Keratinocyte (primary cell): ENCODE measurements around the gene MLNR. TPM values are rescaled to one million over a fixed set of nuclear protein-coding genes. Genes with fewer than 3 reads are reported as not detected.

Experiments used
- DNase-seq: peaks from one replicate; pipeline ENCODE4 v3.0.0-alpha.2; 2011; ENCODE audit warnings: low read depth, missing footprints, low spot score
- FAIRE-seq: peaks from 2 replicates; lab custom pipeline; 2011; peaks lifted over from hg19 to GRCh38; lab: Jason Lieb, UNC
- H2AFZ ChIP-seq: 2 replicates; pipeline ENCODE4 v1.6.0; 2012; ENCODE audit warnings: low read length, control low read depth, inconsistent platforms; ENCODE audit not compliant: control insufficient read depth
- H3K27ac ChIP-seq: 2 replicates; pipeline ENCODE4 v1.5.1; 2011; ENCODE audit warnings: low read length; ENCODE audit not compliant: control insufficient read depth, insufficient read depth
- H3K27me3 ChIP-seq: 3 replicates; pipeline ENCODE4 v1.6.0; 2011; ENCODE audit warnings: low read length; ENCODE audit not compliant: control insufficient read depth, insufficient read depth; ENCODE audit errors: extremely low read depth
- H3K36me3 ChIP-seq, 2 experiments: 2 replicates in 1 of 2; 3 replicates in 1 of 2; pipeline ENCODE4 v1.5.1; 2011; ENCODE audit warnings: low read length in 2 of 2, mild to moderate bottlenecking in 1 of 2; ENCODE audit not compliant: control insufficient read depth in 2 of 2, insufficient read depth in 2 of 2; ENCODE audit errors: extremely low read depth in 1 of 2
- H3K4me1 ChIP-seq: 3 replicates; pipeline ENCODE4 v1.5.1; 2011; ENCODE audit warnings: low read length; ENCODE audit not compliant: control insufficient read depth, insufficient read depth; ENCODE audit errors: extremely low read depth
- H3K4me2 ChIP-seq: 3 replicates; pipeline ENCODE4 v1.6.0; 2011; ENCODE audit warnings: low read depth, low read length; ENCODE audit not compliant: control insufficient read depth, insufficient read depth; ENCODE audit errors: extremely low read depth
- H3K4me3 ChIP-seq, 3 experiments: fragments of 200-600 bp in 1 of 3; sonication (generic) in 1 of 3; 2 replicates in 2 of 3; 3 replicates in 1 of 3; pipeline ENCODE4 v1.5.1; 2011 to 2016; ENCODE audit warnings: low read length in 3 of 3, mild to moderate bottlenecking in 3 of 3, control low read depth in 2 of 3, inconsistent platforms in 1 of 3, low read depth in 1 of 3, mixed read lengths in 1 of 3, mixed run types in 1 of 3, moderate library complexity in 1 of 3; ENCODE audit not compliant: control insufficient read depth in 2 of 3, insufficient read depth in 2 of 3; ENCODE audit errors: extremely low read depth in 1 of 3
- H3K79me2 ChIP-seq: 2 replicates; pipeline ENCODE4 v1.6.0; 2012; ENCODE audit warnings: low read length; ENCODE audit not compliant: control insufficient read depth, insufficient read depth
- H3K9ac ChIP-seq: 3 replicates; pipeline ENCODE4 v1.6.0; 2011; ENCODE audit warnings: low read length; ENCODE audit not compliant: control insufficient read depth, insufficient read depth; ENCODE audit errors: extremely low read depth
- H3K9me1 ChIP-seq: 3 replicates; pipeline ENCODE4 v1.6.0; 2011; ENCODE audit warnings: low read length; ENCODE audit not compliant: control insufficient read depth, insufficient read depth; ENCODE audit errors: extremely low read depth
- H3K9me3 ChIP-seq: 2 replicates; pipeline ENCODE4 v1.5.1; 2012; ENCODE audit warnings: low read depth, low read length; ENCODE audit not compliant: control insufficient read depth
- H4K20me1 ChIP-seq: 3 replicates; pipeline ENCODE4 v1.6.0; 2011; ENCODE audit warnings: low read length; ENCODE audit not compliant: control insufficient read depth, insufficient read depth; ENCODE audit errors: extremely low read depth
- EZH2 ChIP-seq: IDR thresholded peaks from one replicate; pipeline ENCODE4 v1.6.1; 2012; ENCODE audit warnings: inconsistent platforms, mild to moderate bottlenecking, low read length, moderate library complexity
- dilution Hi-C: fragments of 300-500 bp; cut with MboI; formaldehyde crosslinking; loops from one replicate; pipeline ENCODE4 v1.7.0; 2020; ENCODE audit warnings: low sequenced_read_pairs; ENCODE audit not compliant: extremely low pct_ligation_motif_present
- polyA plus RNA-seq, 5 experiments: library from polyadenylated mRNA; depleted of rRNA in 3 of 5; stranded (reverse) in 3 of 5; stranded (forward) in 1 of 5; unstranded in 1 of 5; fragments of >200 nt; gene quantifications; 1 replicate in 1 of 5; 2 replicates in 3 of 5; 3 replicates in 1 of 5; pipeline versions ENCODE4 v1.2.1 to v1.2.3, GENCODE V29; 2011 to 2012; ENCODE audit warnings: missing spikeins in 2 of 5, low read depth in 1 of 5, low replicate concordance in 1 of 5
- TF ChIP-seq, protein P1 (sequence below), 3 experiments: IDR thresholded peaks in 1 of 3; conservative IDR thresholded peaks in 1 of 3; optimal IDR thresholded peaks in 1 of 3; 2 replicates in 2 of 3; 3 replicates in 1 of 3; pipeline versions ENCODE3 to v1.5.1; 2011; ENCODE audit warnings: low read length in 3 of 3, mild to moderate bottlenecking in 3 of 3, moderate library complexity in 2 of 3, control low read depth in 1 of 3, inconsistent platforms in 1 of 3; ENCODE audit not compliant: insufficient read depth in 2 of 3; ENCODE audit errors: extremely low read depth in 1 of 3

Gene MLNR
- polyA plus RNA-seq, 1 donor (not counting 4 experiments of a cell fraction or from before 2014, with no cell fraction given) = not detected

DNA sequence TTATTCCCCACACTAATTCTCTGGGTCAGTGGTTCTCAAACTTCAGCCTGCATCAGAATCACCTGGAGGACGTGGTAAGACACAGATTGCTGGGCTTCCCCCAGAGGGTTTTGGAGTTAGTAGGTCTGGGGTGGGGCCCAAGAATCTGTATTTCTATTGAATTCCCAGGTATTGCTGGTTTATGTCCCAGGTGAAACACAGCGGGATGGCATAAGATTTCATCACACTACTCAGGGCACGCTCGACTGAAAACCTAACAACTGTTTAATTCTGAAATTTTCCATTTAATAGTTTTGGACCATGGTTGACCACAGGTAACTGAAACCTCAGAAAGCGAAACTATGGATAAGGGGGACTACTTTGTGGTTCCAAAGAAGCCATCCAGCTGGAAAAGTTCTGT is 6.5 kb downstream of the MLNR start:
- DNase-seq (no peak), FAIRE-seq (no peak)
- Histone ChIP-seq H3K9me3 (no peaks in the 10 kb centered on the region), H3K27ac (no peak overlapping the region), H2AFZ (no peak overlapping the region), H3K79me2 (no peaks in the 10 kb centered on the region), H3K36me3 (no peaks in the 10 kb centered on the region), H3K9ac (no peak overlapping the region), H3K27me3 (peaks cover 30% of the 10 kb centered on the region), H3K4me1 (no peaks in the 10 kb centered on the region), H3K9me1 (no peaks in the 10 kb centered on the region), H4K20me1 (no peaks in the 10 kb centered on the region), H3K4me2 (no peak overlapping the region), H3K4me3 (no peak overlapping the region)
- TF ChIP-seq, protein P1, sequence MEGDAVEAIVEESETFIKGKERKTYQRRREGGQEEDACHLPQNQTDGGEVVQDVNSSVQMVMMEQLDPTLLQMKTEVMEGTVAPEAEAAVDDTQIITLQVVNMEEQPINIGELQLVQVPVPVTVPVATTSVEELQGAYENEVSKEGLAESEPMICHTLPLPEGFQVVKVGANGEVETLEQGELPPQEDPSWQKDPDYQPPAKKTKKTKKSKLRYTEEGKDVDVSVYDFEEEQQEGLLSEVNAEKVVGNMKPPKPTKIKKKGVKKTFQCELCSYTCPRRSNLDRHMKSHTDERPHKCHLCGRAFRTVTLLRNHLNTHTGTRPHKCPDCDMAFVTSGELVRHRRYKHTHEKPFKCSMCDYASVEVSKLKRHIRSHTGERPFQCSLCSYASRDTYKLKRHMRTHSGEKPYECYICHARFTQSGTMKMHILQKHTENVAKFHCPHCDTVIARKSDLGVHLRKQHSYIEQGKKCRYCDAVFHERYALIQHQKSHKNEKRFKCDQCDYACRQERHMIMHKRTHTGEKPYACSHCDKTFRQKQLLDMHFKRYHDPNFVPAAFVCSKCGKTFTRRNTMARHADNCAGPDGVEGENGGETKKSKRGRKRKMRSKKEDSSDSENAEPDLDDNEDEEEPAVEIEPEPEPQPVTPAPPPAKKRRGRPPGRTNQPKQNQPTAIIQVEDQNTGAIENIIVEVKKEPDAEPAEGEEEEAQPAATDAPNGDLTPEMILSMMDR (optimal IDR thresholded peaks at IDR 0.05 in 1 of 3, IDR thresholded peaks at IDR 0.05 in 1 of 3, conservative IDR thresholded peaks at IDR 0.05 in 1 of 3; ENCODE audit: extremely low read depth in 1 of 3, insufficient read depth in 2 of 3, low read length in 3 of 3) = no peak
- TF ChIP-seq EZH2 = no peak
- dilution Hi-C loops = no loop called here

DNA sequence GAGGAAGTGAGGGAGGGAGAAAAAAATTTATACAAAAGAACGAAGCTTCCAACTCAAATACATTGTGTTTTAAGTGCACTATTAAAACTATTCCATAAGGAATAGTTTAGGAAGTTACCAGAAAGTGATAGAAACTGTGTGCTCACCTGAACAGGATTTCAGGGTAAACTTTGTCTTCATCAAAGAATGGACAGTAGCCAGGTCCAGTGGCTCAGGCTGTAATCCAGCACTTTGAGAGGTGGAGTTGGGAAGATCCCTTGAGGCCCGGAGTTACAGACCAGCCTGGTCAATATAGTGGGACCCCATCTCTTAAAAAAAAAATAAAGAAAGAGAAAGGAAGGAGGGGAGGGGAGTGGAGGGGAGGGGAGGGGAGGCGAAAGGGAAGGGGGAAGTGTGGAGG is 14.6 kb downstream of the MLNR start:
- H3K9me3 ChIP-seq = no peaks in the 10 kb centered on the region
- no peak overlapping the region for H3K27ac ChIP-seq
- no peak for DNase-seq
- H3K9me1 ChIP-seq = no peaks in the 10 kb centered on the region
- H2AFZ ChIP-seq = no peak overlapping the region
- H3K4me3 ChIP-seq = no peak overlapping the region
- H3K4me1 ChIP-seq = no peaks in the 10 kb centered on the region
- H3K4me2 ChIP-seq = no peak overlapping the region
- no peak for TF ChIP-seq EZH2
- TF ChIP-seq, protein P1 (optimal IDR thresholded peaks at IDR 0.05 in 1 of 3, IDR thresholded peaks at IDR 0.05 in 1 of 3, conservative IDR thresholded peaks at IDR 0.05 in 1 of 3; ENCODE audit: extremely low read depth in 1 of 3, insufficient read depth in 2 of 3, low read length in 3 of 3) = no peak
- H4K20me1 ChIP-seq = no peaks in the 10 kb centered on the region
- dilution Hi-C loops = no loop called here
- no peak for FAIRE-seq
- H3K27me3 ChIP-seq = peaks cover 5% of the 10 kb centered on the region
- no peak overlapping the region for H3K9ac ChIP-seq
- H3K79me2 ChIP-seq = no peaks in the 10 kb centered on the region
- H3K36me3 ChIP-seq = no peaks in the 10 kb centered on the region
